Calu3 (cell line): Measurements from ENCODE around the gene FHAD1. TPM values are rescaled to one million over a fixed set of nuclear protein-coding genes. Genes with fewer than 3 reads are reported as not detected.

Source experiments
- BruUV-seq: library from RNA; stranded (reverse); fragments of 400-500 nt; replicated peaks from 2 replicates; lab custom pipeline; 2021; lab: Mats Ljungman, UMichigan
- CTCF ChIA-PET: fragments of 300-600 bp; sonication (Branson Sonifier 250); formaldehyde crosslinking; loops from one replicate; lab custom pipeline; 2022; ENCODE audit warnings: antibody characterized with exemption; lab: Charles Lee
- DNase-seq: peaks from one replicate; pipeline ENCODE4 v3.0.0; 2022
- H3K27ac Mint-ChIP-seq: one replicate; pipeline ENCODE4 v1.8.0; 2022; ENCODE audit warnings: mixed read lengths; ENCODE audit not compliant: unreplicated experiment
- H3K27me3 Mint-ChIP-seq: one replicate; pipeline ENCODE4 v1.8.0; 2022; ENCODE audit warnings: mixed read lengths; ENCODE audit not compliant: unreplicated experiment
- H3K36me3 Mint-ChIP-seq: one replicate; pipeline ENCODE4 v1.8.0; 2022; ENCODE audit warnings: mild to moderate bottlenecking, moderate library complexity, mixed read lengths; ENCODE audit not compliant: insufficient read depth, unreplicated experiment
- H3K4me1 Mint-ChIP-seq: one replicate; pipeline ENCODE4 v1.8.0; 2022; ENCODE audit warnings: mild to moderate bottlenecking, low read depth, mixed read lengths; ENCODE audit not compliant: unreplicated experiment
- H3K4me3 Mint-ChIP-seq: one replicate; pipeline ENCODE4 v1.8.0; 2022; ENCODE audit warnings: mild to moderate bottlenecking, low read depth, moderate library complexity, mixed read lengths; ENCODE audit not compliant: unreplicated experiment
- H3K9me3 Mint-ChIP-seq: one replicate; pipeline ENCODE4 v1.8.0; 2022; ENCODE audit warnings: low read depth, mixed read lengths; ENCODE audit not compliant: unreplicated experiment
- CTCF ChIP-seq: fragments of 200-600 bp; IDR thresholded peaks from one replicate; pipeline ENCODE4 v1.8.0; 2022; ENCODE audit warnings: antibody characterized with exemption; ENCODE audit not compliant: unreplicated experiment
- intact Hi-C: fragments of 100-400 bp; cut with micrococcal nuclease; formaldehyde crosslinking; loops from one replicate; pipeline ENCODE4 v1.10.0; 2022; ENCODE audit not compliant: unreplicated experiment
- total RNA-seq: library from RNA; stranded (reverse); gene quantifications from 2 replicates; pipeline ENCODE4 v1.2.3, GENCODE V29; 2022

The FHAD1 gene
- total RNA-seq, 1 experiment from 2014 or later, result 2.7 TPM

GRCh38 chr1:15358565-15359133 is 111.6 kb downstream of the FHAD1 start:
- BruUV-seq, result no TSS peak
- intact Hi-C loops, result no loop called here
- Mint-ChIP-seq H3K4me3 (no peak overlapping the region), H3K4me1 (peaks cover 18% of the 10 kb centered on the region), H3K27ac (no peak overlapping the region), H3K9me3 (no peaks in the 10 kb centered on the region), H3K27me3 (no peaks in the 10 kb centered on the region), H3K36me3 (no peaks in the 10 kb centered on the region)
- no peak for DNase-seq
- CTCF ChIA-PET, result no interaction called here
- TF ChIP-seq CTCF, result no peak

GRCh38 chr1:15360700-15361099 is 113.7 kb downstream of the FHAD1 start:
- CTCF ChIA-PET, result no interaction called here
- no peak for DNase-seq
- TF ChIP-seq CTCF, result no peak
- intact Hi-C loops, result no loop called here
- H3K4me3 Mint-ChIP-seq, result no peak overlapping the region
- no peak overlapping the region for H3K27ac Mint-ChIP-seq
- H3K36me3 Mint-ChIP-seq, result no peaks in the 10 kb centered on the region
- no TSS peak for BruUV-seq
- H3K4me1 Mint-ChIP-seq, result peaks cover 7% of the 10 kb centered on the region
- no peaks in the 10 kb centered on the region for H3K27me3 Mint-ChIP-seq
- no peaks in the 10 kb centered on the region for H3K9me3 Mint-ChIP-seq

- Mint-ChIP-seq H3K9me3 (no peaks in the 10 kb centered on the region), H3K4me1 (peaks cover 17% of the 10 kb centered on the region), H3K27me3 (no peaks in the 10 kb centered on the region), H3K4me3 (no peak overlapping the region), H3K27ac (no peak overlapping the region), H3K36me3 (no peaks in the 10 kb centered on the region)
- CTCF ChIA-PET, result no interaction called here
- TF ChIP-seq CTCF, result no peak
- no peak for DNase-seq
- intact Hi-C loops, result no loop called here
- BruUV-seq, result no TSS peak
Observed at GRCh38 chr1:15362096-15362736, 115.2 kb downstream of the FHAD1 start.

- no peak for DNase-seq
- H3K27ac Mint-ChIP-seq, result no peak overlapping the region
- no peak for TF ChIP-seq CTCF
- CTCF ChIA-PET, result no interaction called here
- H3K4me3 Mint-ChIP-seq, result no peak overlapping the region
- no peaks in the 10 kb centered on the region for H3K27me3 Mint-ChIP-seq
- no TSS peak for BruUV-seq
- no peaks in the 10 kb centered on the region for H3K9me3 Mint-ChIP-seq
- H3K4me1 Mint-ChIP-seq, result peaks cover 21% of the 10 kb centered on the region
- intact Hi-C loops, result no loop called here
- no peaks in the 10 kb centered on the region for H3K36me3 Mint-ChIP-seq
Observed at GRCh38 chr1:15362737-15363128, 115.7 kb downstream of the FHAD1 start.
